WTC11 (cell line): ENCODE data around the gene CD3G. TPM values are rescaled to one million over a fixed set of nuclear protein-coding genes. Genes with fewer than 3 reads are reported as not detected.

Experiments
- ATAC-seq: fragments of 200-7000 bp; cut with Tn5 transposase; 2 replicates; pipeline ENCODE4 v1.10.0; 2021; ENCODE audit warnings: mild to moderate bottlenecking, moderate library complexity
- Bru-seq: library from RNA; stranded (reverse); fragments of 400-500 nt; gene quantifications from one replicate; lab custom pipeline; 2021; lab: Mats Ljungman, UMichigan
- CTCF ChIA-PET: fragments of 300-600 bp; sonication (Branson Sonifier 250); formaldehyde crosslinking; loops from one replicate; lab custom pipeline; 2021; ENCODE audit warnings: antibody characterized with exemption; lab: Charles Lee
- POLR2A ChIA-PET: fragments of 350-600 bp; sonication (Branson Sonifier 250); formaldehyde crosslinking; loops from one replicate; lab custom pipeline; 2021; ENCODE audit warnings: antibody characterized with exemption; lab: Charles Lee
- DNase-seq: peaks from one replicate; pipeline ENCODE4 v3.0.0; 2021; ENCODE audit warnings: low spot score
- H3K27ac Mint-ChIP-seq: 2 replicates; pipeline ENCODE4 v1.8.0; 2021; ENCODE audit warnings: mixed read lengths
- H3K27me3 Mint-ChIP-seq: 2 replicates; pipeline ENCODE4 v1.8.0; 2021; ENCODE audit warnings: low read depth, mild to moderate bottlenecking, moderate library complexity, mixed read lengths
- H3K36me3 Mint-ChIP-seq: 2 replicates; pipeline ENCODE4 v1.8.0; 2021; ENCODE audit warnings: mixed read lengths
- H3K4me1 Mint-ChIP-seq: 2 replicates; pipeline ENCODE4 v1.8.0; 2022; ENCODE audit warnings: mixed read lengths
- H3K4me3 Mint-ChIP-seq: 2 replicates; pipeline ENCODE4 v1.8.0; 2021; ENCODE audit warnings: mild to moderate bottlenecking, moderate library complexity, mixed read lengths
- H3K9me3 Mint-ChIP-seq: 2 replicates; pipeline ENCODE4 v1.8.0; 2021; ENCODE audit warnings: mixed read lengths
- ARID4B ChIP-seq: sonication (generic); formaldehyde crosslinking; IDR thresholded peaks from 2 replicates; pipeline ENCODE4 v1.8.0; 2023; ENCODE audit warnings: missing genetic modification reagents, mild to moderate bottlenecking, borderline replicate concordance
- ELF4 ChIP-seq: sonication (generic); formaldehyde crosslinking; IDR thresholded peaks from 2 replicates; pipeline ENCODE4 v1.8.1; 2022; ENCODE audit warnings: low read depth, mild to moderate bottlenecking, moderate library complexity, missing genetic modification reagents
- EMX1 ChIP-seq: fragments of 250-450 bp; sonication (Bioruptor Pico); IDR thresholded peaks from 2 replicates; pipeline ENCODE4 v1.8.0; 2021; ENCODE audit warnings: mild to moderate bottlenecking
- ESRRA ChIP-seq: sonication (generic); formaldehyde crosslinking; IDR thresholded peaks from 2 replicates; pipeline ENCODE4 v1.8.1; 2022; ENCODE audit warnings: mild to moderate bottlenecking, missing genetic modification reagents, borderline replicate concordance
- FOXP4 ChIP-seq: sonication (generic); formaldehyde crosslinking; IDR thresholded peaks from 2 replicates; pipeline ENCODE4 v1.8.0; 2022; ENCODE audit warnings: mild to moderate bottlenecking, missing genetic modification reagents
- PRRX2 ChIP-seq: fragments of 250-450 bp; sonication (Bioruptor Pico); IDR thresholded peaks from 2 replicates; pipeline ENCODE4 v1.8.0; 2021; ENCODE audit warnings: mild to moderate bottlenecking
- SOX15 ChIP-seq: fragments of 250-450 bp; sonication (Bioruptor Pico); IDR thresholded peaks from 2 replicates; pipeline ENCODE4 v1.9.0; 2021; ENCODE audit warnings: mild to moderate bottlenecking
- TEAD1 ChIP-seq: sonication (generic); formaldehyde crosslinking; IDR thresholded peaks from 2 replicates; pipeline ENCODE4 v1.8.0; 2022; ENCODE audit warnings: mild to moderate bottlenecking, missing genetic modification reagents
- ZBTB21 ChIP-seq: sonication (generic); formaldehyde crosslinking; IDR thresholded peaks from 2 replicates; pipeline ENCODE4 v1.8.1; 2023; ENCODE audit warnings: mild to moderate bottlenecking, missing genetic modification reagents, borderline replicate concordance
- ZBTB43 ChIP-seq: sonication (generic); formaldehyde crosslinking; IDR thresholded peaks from 2 replicates; pipeline ENCODE4 v1.8.1; 2023; ENCODE audit warnings: mild to moderate bottlenecking, missing genetic modification reagents
- ZMAT4 ChIP-seq: fragments of 250-450 bp; sonication (Bioruptor Pico); IDR thresholded peaks from 2 replicates; pipeline ENCODE4 v1.9.0; 2021; ENCODE audit warnings: mild to moderate bottlenecking
- ZNF281 ChIP-seq: sonication (generic); formaldehyde crosslinking; IDR thresholded peaks from 2 replicates; pipeline ENCODE4 v1.8.0; 2023; ENCODE audit warnings: mild to moderate bottlenecking, missing genetic modification reagents
- ZNF671 ChIP-seq: fragments of 250-450 bp; sonication (Bioruptor Pico); IDR thresholded peaks from 2 replicates; pipeline ENCODE4 v1.8.0; 2021; ENCODE audit warnings: mild to moderate bottlenecking
- long read RNA-seq, 3 experiments: library from RNA in 1 of 3; library from capped mRNA in 1 of 3; library from polyadenylated mRNA in 1 of 3; unstranded in 2 of 3; stranded (forward) in 1 of 3; transcript quantifications; one replicate each; pipeline ENCODE4 v2.0.0, GENCODE V29; 2021
- total RNA-seq: library from RNA; stranded (reverse); gene quantifications from 3 replicates; pipeline ENCODE4 v1.2.3, GENCODE V29; 2021
- TF ChIP-seq, protein P1 (sequence below): sonication (generic); formaldehyde crosslinking; IDR thresholded peaks from 2 replicates; pipeline ENCODE4 v1.8.0; 2022; ENCODE audit warnings: missing genetic modification reagents
- TF ChIP-seq, protein P2 (sequence below): fragments of 250-450 bp; sonication (Bioruptor Pico); IDR thresholded peaks from 2 replicates; pipeline ENCODE4 v1.8.0; 2021; ENCODE audit warnings: mild to moderate bottlenecking

The CD3G gene
- total RNA-seq (0.20 to 0.27 TPM (median 0.23 TPM) in 3 replicates), Bru-seq, nascent RNA (not detected)
- long read RNA-seq, experiment 1: 0 reads
- long read RNA-seq, experiment 2: 0 reads
- long read RNA-seq, experiment 3: 0 reads

DNA sequence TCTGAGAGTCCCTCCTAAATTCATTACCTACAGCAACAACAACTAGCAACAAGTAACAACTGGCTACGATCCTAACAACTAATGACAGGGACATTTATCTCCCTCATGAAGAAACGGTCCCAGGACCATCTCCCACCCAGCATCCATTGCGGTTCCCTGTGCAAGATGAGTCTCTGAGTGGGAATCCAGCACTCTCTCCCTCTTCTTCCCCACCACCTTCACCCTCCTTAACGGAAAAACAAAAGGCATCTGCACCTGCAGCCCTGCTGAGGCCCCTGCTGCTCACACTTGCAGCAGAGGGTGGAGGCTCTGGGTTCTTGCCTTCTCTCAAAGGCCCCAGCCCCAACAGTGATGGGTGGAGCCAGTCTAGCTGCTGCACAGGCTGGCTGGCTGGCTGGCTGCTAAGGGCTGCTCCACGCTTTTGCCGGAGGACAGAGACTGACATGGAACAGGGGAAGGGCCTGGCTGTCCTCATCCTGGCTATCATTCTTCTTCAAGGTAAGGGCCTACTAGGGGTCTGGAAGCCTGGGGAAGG is at the start of gene CD3G:
Gene CD3G, plus strand, starts transcription at position 364 of the 535 bp plus-strand sequence. Its CDS starts 80 bp downstream, at position 444.
- peaks cover 43% of the 10 kb centered on the region for H3K27me3 Mint-ChIP-seq
- TF ChIP-seq TEAD1 (CRISPR knock-in tag): no peak
- no peak for TF ChIP-seq ELF4 (CRISPR knock-in tag)
- TF ChIP-seq ARID4B (CRISPR knock-in tag): no peak
- TF ChIP-seq FOXP4 (CRISPR knock-in tag): no peak
- no peak for TF ChIP-seq PRRX2 (CRISPR knock-in tag)
- TF ChIP-seq, protein P1, sequence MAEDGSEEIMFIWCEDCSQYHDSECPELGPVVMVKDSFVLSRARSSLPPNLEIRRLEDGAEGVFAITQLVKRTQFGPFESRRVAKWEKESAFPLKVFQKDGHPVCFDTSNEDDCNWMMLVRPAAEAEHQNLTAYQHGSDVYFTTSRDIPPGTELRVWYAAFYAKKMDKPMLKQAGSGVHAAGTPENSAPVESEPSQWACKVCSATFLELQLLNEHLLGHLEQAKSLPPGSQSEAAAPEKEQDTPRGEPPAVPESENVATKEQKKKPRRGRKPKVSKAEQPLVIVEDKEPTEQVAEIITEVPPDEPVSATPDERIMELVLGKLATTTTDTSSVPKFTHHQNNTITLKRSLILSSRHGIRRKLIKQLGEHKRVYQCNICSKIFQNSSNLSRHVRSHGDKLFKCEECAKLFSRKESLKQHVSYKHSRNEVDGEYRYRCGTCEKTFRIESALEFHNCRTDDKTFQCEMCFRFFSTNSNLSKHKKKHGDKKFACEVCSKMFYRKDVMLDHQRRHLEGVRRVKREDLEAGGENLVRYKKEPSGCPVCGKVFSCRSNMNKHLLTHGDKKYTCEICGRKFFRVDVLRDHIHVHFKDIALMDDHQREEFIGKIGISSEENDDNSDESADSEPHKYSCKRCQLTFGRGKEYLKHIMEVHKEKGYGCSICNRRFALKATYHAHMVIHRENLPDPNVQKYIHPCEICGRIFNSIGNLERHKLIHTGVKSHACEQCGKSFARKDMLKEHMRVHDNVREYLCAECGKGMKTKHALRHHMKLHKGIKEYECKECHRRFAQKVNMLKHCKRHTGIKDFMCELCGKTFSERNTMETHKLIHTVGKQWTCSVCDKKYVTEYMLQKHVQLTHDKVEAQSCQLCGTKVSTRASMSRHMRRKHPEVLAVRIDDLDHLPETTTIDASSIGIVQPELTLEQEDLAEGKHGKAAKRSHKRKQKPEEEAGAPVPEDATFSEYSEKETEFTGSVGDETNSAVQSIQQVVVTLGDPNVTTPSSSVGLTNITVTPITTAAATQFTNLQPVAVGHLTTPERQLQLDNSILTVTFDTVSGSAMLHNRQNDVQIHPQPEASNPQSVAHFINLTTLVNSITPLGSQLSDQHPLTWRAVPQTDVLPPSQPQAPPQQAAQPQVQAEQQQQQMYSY (CRISPR knock-in tag): no peak
- TF ChIP-seq, all 79 proteins: peak for 0
- ATAC-seq (no peak), DNase-seq (no peak)
- POLR2A ChIA-PET: no interaction called here
- Mint-ChIP-seq H3K27ac (no peak within 1 kb of the TSS), H3K4me1 (peaks cover 3% of the 10 kb centered on the region; the same call in 1 of the 2 replicates), H3K4me3 (no peak within 1 kb of the TSS), H3K9me3 (no peaks in the 10 kb centered on the region), H3K36me3 (no peaks in the 10 kb centered on the region)
- CTCF ChIA-PET: no interaction called here

DNA sequence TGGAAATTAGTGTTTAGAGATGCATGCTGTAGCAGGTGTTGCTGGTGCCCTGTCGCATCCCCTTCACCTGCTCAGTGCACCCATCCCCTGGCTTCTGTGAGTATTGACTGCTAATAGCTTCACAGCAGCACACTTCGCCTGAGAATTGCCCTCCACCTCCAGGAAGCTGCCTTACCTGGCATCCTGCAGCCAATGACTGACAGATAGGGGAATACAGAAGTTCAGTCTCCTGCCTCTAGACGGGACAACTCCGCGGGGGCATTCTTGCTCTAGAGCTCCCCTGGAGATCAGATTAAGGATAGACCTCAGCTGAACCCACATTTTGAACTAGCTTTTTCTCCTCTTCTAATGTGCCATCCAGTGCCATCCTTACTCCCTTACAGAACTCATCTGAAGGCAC is 48.9 kb upstream of the CD3G start:
- no peak overlapping the region for H3K27ac Mint-ChIP-seq
- peaks cover 22% of the 10 kb centered on the region for H3K27me3 Mint-ChIP-seq
- H3K4me3 Mint-ChIP-seq: no peak overlapping the region
- peaks cover 7% of the 10 kb centered on the region; the same call in 1 of the 2 replicates for H3K4me1 Mint-ChIP-seq
- POLR2A ChIA-PET: no interaction called here
- ATAC-seq: peak; percentile 63
- no peak for DNase-seq
- no peaks in the 10 kb centered on the region for H3K9me3 Mint-ChIP-seq
- CTCF ChIA-PET: interaction anchor here (0.6 to 2.1 kb wide), 46 partner anchors 8 to 1157 kb away, joined by 3 to 41 read pairs (median 4); partner anchors contain the start of genes CD3E, MPZL2, MPZL3 and SCN4B
- H3K36me3 Mint-ChIP-seq: no peaks in the 10 kb centered on the region
- TF ChIP-seq FOXP4 (CRISPR knock-in tag) (no peak), ZNF281 (CRISPR knock-in tag) (no peak), EMX1 (CRISPR knock-in tag) (no peak), ZBTB43 (CRISPR knock-in tag) (no peak), ESRRA (CRISPR knock-in tag) (no peak), PRRX2 (CRISPR knock-in tag) (no peak), SOX15 (CRISPR knock-in tag) (no peak), ZMAT4 (CRISPR knock-in tag) (no peak), ZBTB21 (no peak), ZNF671 (no peak)
- TF ChIP-seq, protein P2, sequence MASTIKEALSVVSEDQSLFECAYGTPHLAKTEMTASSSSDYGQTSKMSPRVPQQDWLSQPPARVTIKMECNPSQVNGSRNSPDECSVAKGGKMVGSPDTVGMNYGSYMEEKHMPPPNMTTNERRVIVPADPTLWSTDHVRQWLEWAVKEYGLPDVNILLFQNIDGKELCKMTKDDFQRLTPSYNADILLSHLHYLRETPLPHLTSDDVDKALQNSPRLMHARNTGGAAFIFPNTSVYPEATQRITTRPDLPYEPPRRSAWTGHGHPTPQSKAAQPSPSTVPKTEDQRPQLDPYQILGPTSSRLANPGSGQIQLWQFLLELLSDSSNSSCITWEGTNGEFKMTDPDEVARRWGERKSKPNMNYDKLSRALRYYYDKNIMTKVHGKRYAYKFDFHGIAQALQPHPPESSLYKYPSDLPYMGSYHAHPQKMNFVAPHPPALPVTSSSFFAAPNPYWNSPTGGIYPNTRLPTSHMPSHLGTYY: no peak
